ENCODE measurements around the gene RBBP8NL. TPM values are rescaled to one million over a fixed set of nuclear protein-coding genes. Genes with fewer than 3 reads are reported as not detected.

RBBP8NL gene
- total and polyA plus RNA-seq, 4 donors, result 0.21 to 1.3 (median 1.1) TPM

DNA sequence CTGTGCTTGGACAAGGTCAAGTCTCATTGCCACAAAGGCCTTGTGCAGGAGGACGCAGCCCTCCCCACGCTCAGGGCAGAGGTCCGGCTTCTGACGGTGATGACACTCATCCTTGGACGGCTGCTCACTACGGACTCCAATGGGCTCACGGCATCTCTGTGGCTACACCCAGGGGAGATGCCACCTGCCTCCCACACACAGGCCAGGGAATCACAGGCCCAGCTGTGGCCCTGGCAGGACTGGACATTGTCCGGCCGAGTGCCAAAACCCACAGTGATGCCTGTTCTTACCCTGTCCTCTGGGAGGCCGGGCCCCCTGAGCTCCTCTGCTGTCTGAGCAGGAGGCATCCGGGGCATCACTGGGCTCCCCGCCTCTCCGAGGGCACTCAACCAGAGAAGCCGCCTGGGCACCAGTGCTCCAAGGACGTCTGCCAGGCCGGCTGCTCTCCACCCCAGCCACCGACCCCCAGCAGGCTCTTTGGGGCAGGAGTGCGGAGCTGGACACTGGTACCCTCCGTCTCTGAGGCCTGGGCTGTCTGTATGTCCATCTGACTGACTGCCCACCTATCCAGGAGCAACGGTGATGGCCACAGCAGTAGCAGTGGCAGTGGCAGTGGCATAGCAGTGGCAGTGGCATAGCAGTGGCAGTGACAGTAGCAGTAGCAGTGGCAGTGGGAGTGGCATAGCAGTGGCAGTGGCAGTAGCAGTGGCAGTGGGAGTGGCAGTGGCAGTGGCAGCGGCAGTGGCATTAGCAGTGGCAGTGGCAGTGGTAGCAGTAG lies 1.9 kb downstream of the RBBP8NL start:
- TF ChIP-seq, protein P1, sequence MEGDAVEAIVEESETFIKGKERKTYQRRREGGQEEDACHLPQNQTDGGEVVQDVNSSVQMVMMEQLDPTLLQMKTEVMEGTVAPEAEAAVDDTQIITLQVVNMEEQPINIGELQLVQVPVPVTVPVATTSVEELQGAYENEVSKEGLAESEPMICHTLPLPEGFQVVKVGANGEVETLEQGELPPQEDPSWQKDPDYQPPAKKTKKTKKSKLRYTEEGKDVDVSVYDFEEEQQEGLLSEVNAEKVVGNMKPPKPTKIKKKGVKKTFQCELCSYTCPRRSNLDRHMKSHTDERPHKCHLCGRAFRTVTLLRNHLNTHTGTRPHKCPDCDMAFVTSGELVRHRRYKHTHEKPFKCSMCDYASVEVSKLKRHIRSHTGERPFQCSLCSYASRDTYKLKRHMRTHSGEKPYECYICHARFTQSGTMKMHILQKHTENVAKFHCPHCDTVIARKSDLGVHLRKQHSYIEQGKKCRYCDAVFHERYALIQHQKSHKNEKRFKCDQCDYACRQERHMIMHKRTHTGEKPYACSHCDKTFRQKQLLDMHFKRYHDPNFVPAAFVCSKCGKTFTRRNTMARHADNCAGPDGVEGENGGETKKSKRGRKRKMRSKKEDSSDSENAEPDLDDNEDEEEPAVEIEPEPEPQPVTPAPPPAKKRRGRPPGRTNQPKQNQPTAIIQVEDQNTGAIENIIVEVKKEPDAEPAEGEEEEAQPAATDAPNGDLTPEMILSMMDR (IDR thresholded peaks at IDR 0.05; ENCODE audit: control extremely low read depth, extremely low read depth), result no peak
- H3K9me3 ChIP-seq (ENCODE audit: control insufficient read depth in 4 of 4, insufficient read depth in 3 of 4, low read length in 3 of 4), result no peaks in the 10 kb centered on the region
- H3K27me3 ChIP-seq (ENCODE audit: control insufficient read depth in 3 of 3, insufficient read depth in 3 of 3, low read length in 2 of 3), result no peaks in the 10 kb centered on the region
- H3K27ac ChIP-seq (ENCODE audit: low read depth in 1 of 2, low read length in 1 of 2), result no peak overlapping the region
- no peak for ATAC-seq (ENCODE audit: insufficient read depth, low FRiP score)
- no peak overlapping the region for H3K4me3 ChIP-seq
- 89 to 91% methylated on average over 21 of the region's 21 CpGs for WGBS, 2 donors
- peaks cover 0 to 45% (median 8%) of the 10 kb centered on the region in 5 donors for H3K4me1 ChIP-seq (ENCODE audit: control insufficient read depth in 5 of 5, insufficient read depth in 5 of 5, low read length in 5 of 5)
- no peak for DNase-seq
- no peaks in the 10 kb centered on the region for H3K36me3 ChIP-seq (ENCODE audit: control insufficient read depth in 4 of 4, insufficient read depth in 4 of 4, low read length in 4 of 4)
- no peak overlapping the region for H3K9ac ChIP-seq (ENCODE audit: insufficient read depth in 1 of 2, low read length in 2 of 2)

DNA sequence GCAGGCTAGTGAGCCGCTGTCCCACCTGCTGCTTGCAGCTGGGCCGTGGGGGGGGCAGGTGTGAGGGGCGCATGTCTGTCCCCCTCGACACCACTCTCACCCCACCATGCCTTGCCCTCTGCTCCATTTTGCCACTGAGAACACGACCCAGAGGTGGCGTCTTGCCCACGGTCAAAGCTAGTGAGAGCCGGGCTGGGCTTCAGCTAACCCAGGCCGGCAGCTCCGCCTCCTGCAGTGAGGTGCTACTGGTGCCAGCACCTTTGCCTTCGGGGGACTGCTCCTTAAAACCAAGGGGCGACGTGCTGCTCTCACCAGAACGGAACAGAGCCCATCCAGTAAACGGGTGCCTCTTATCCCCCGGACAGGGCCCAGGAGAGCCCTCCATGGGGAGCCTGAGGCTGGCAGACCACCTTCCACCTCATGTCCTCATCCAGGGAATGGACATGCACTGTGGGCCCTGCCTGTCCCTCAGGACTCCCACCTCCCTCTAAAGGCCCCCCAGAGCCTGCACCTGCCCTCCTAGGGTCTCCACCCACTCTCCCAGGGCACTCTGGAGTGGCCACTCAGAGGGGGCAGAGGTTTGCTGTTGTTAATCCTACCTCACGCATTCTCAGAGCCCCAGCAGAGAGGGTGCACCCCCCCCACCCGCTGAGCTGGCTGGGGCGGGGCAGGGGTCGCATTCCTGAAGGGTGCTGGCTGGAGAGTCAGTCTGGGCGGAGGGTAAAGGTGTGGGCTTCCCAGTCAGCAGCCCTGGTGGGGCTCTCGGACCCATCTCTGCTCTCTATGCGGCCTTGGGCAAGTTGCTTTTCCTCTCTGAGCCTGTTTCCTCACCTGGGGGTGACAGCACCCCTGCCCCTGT lies 2.9 kb downstream of the RBBP8NL start:
- peaks cover 0 to 36% (median 8%) of the 10 kb centered on the region in 5 donors for H3K4me1 ChIP-seq (ENCODE audit: control insufficient read depth in 5 of 5, insufficient read depth in 5 of 5, low read length in 5 of 5)
- H3K9ac ChIP-seq (ENCODE audit: insufficient read depth in 1 of 2, low read length in 2 of 2), result no peak overlapping the region
- 62 to 73% methylated on average over 22 to 23 of the region's 23 CpGs for WGBS, 2 donors
- TF ChIP-seq, protein P1 (IDR thresholded peaks at IDR 0.05; ENCODE audit: control extremely low read depth, extremely low read depth), result no peak
- no peaks in the 10 kb centered on the region for H3K27me3 ChIP-seq (ENCODE audit: control insufficient read depth in 3 of 3, insufficient read depth in 3 of 3, low read length in 2 of 3)
- DNase-seq (no peak), ATAC-seq (ENCODE audit: insufficient read depth, low FRiP score) (no peak)
- H3K9me3 ChIP-seq (ENCODE audit: control insufficient read depth in 4 of 4, insufficient read depth in 3 of 4, low read length in 3 of 4), result no peaks in the 10 kb centered on the region
- no peak overlapping the region for H3K4me3 ChIP-seq
- H3K27ac ChIP-seq (ENCODE audit: low read depth in 1 of 2, low read length in 1 of 2), result no peak overlapping the region
- H3K36me3 ChIP-seq (ENCODE audit: control insufficient read depth in 4 of 4, insufficient read depth in 4 of 4, low read length in 4 of 4), result no peaks in the 10 kb centered on the region

GRCh38 chr20:62423326-62423706 lies 4.0 kb downstream of the RBBP8NL start:
- ATAC-seq (ENCODE audit: insufficient read depth, low FRiP score) (no peak), DNase-seq (no peak)
- H3K9me3 ChIP-seq (ENCODE audit: control insufficient read depth in 4 of 4, insufficient read depth in 3 of 4, low read length in 3 of 4), result no peaks in the 10 kb centered on the region
- H3K27me3 ChIP-seq (ENCODE audit: control insufficient read depth in 3 of 3, insufficient read depth in 3 of 3, low read length in 2 of 3), result no peaks in the 10 kb centered on the region
- H3K4me3 ChIP-seq, result no peak overlapping the region
- 47 to 64% methylated on average over 10 of the region's 10 CpGs for WGBS, 2 donors
- H3K9ac ChIP-seq (ENCODE audit: insufficient read depth in 1 of 2, low read length in 2 of 2), result no peak overlapping the region
- TF ChIP-seq, protein P1 (IDR thresholded peaks at IDR 0.05; ENCODE audit: control extremely low read depth, extremely low read depth), result no peak
- H3K36me3 ChIP-seq (ENCODE audit: control insufficient read depth in 4 of 4, insufficient read depth in 4 of 4, low read length in 4 of 4), result no peaks in the 10 kb centered on the region
- no peak overlapping the region for H3K27ac ChIP-seq (ENCODE audit: low read depth in 1 of 2, low read length in 1 of 2)
- peaks cover 0 to 25% (median 4%) of the 10 kb centered on the region in 5 donors for H3K4me1 ChIP-seq (ENCODE audit: control insufficient read depth in 5 of 5, insufficient read depth in 5 of 5, low read length in 5 of 5)

All from lung (tissue), 12 donors.